Midbrain (tissue), 1 donor: ENCODE measurements around the gene DXO.
"Not testable (repeated sequence)": the region's sequence is repeated elsewhere in the genome, so short reads cannot be mapped to it uniquely, and the experiment has no call there.

ENCODE experiments used
- DNase-seq: peaks from one replicate; lab custom pipeline; 2025; lab: John Stamatoyannopoulos, UW

The DXO gene

GRCh38 chr6:31980195-31980876, 8.4 kb upstream of the DXO start:
- DNase-seq, result not testable (repeated sequence)

GRCh38 chr6:31979238-31979898, 7.4 kb upstream of the DXO start:
- DNase-seq, result no peak

GRCh38 chr6:31978831-31979230, 6.9 kb upstream of the DXO start:
- no peak for DNase-seq

DNA sequence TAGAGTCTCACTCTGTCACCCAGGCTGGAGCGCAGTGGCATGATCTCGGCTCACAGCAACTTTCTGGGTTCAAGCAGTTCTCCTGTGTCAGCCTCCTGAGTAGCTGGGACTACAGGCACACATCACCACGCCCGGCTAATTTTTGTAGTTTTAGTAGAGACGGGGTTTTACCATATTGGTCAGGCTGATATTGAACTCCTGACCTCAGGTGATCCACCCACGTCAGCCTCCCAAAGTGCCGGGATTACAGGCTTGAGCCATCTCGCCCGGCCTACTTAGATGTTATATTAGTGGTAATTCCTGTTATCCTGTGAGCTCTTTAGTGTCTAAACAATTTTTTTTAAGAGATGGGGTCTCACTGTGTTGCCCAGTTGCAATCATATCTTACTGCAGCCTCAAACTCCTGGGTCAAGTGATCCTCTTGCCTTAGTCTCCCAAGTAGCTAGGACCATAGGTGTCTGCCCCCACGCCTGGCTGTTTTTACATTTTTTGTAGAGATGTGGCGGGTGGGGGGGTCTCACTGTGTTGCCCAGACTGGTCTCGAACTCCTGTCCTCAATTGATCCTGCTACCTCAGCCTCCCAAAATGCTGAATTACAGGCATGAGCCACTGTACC, 6.0 kb upstream of the DXO start:
- DNase-seq, result no peak

DNA sequence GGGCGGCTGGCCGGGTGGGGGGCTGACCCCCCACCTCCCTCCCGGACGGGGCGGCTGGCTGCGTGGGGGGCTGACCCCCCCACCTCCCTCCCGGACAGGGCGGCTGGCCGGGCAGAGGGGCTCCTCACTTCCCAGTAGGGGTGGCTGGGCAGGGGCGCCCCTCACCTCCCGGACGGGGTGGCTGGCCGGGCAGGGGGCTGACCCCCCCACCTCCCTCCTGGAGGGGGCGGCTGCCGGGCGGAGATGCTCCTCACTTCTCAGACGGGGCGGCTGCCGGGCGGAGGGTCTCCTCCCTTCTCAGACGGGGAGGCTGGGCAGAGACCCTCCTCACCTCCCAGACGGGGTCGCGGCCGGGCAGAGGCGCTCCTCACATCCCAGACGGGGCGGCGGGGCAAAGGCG, 4.1 kb upstream of the DXO start:
- DNase-seq, result not testable (repeated sequence)

DNA sequence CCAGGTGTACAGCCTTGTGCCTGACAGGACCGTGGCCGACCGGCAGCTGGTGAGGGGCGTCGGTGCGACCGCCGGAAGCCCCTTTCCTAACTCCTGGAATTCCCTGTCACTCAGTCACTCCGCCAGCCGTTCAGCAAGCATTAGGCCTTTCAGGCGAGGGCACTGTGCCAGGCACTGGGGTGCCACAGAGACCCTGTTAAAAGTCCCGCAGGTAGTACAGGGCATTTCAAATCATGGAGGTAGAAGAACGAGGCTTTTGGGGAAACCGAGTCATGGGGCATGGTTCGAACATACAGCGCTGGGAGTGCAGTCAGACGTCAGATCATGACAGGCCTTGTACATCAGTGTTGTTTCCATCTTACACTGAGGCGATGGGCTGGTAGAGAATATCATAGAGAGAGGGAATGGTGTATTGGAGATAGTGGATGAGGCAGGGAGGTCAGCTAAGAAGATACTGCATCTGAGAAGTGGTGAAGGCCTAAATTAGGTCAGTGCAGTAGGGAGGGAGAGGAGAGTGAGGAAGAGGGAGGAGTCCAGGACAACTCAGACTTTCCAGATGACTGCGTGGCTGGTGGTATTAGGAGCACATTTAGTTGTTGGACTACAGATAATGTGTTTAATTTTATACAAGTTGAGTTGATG, 892 bp upstream of the DXO start:
- DNase-seq, result no peak

DNA sequence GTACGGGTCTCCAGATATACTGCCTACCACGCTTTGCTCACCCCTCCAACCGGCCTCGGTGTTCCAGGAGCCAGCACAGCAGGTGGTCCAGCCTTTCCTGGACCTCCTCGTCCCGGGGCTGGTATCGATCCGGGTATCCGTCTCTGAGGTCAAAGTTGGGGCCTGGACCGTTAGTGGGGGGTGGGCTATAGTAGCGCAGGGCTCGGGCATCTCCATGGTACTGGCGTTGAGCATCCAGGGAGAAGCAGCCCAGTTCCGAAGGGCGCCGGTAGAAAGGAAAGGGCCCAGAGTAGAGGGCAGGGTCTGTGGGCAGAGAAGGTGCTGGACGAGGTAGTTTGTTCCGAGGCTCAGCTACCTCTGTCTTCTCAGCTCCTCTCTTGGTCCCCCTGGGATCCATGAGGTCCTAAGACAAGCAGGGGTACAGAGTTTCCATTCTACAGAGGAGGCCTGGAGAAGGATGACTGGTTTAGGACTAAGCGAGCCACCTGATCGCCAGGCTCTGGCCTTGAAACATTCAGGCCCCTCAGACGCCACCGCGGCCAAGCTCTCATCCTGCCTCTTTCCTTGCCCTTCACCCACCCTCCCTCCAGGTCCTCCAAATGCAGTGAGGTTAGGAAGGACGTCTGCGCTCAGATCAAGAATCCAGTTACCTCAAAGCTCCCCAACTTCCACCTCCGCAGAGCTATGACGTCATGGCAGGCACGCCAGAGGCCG, 502 bp downstream of the DXO start:
- DNase-seq, result no peak

GRCh38 chr6:31970604-31971271, 1.2 kb downstream of the DXO start:
- DNase-seq, result no peak

GRCh38 chr6:31969712-31970603, 2.0 kb downstream of the DXO start:
- DNase-seq, result no peak

DNA sequence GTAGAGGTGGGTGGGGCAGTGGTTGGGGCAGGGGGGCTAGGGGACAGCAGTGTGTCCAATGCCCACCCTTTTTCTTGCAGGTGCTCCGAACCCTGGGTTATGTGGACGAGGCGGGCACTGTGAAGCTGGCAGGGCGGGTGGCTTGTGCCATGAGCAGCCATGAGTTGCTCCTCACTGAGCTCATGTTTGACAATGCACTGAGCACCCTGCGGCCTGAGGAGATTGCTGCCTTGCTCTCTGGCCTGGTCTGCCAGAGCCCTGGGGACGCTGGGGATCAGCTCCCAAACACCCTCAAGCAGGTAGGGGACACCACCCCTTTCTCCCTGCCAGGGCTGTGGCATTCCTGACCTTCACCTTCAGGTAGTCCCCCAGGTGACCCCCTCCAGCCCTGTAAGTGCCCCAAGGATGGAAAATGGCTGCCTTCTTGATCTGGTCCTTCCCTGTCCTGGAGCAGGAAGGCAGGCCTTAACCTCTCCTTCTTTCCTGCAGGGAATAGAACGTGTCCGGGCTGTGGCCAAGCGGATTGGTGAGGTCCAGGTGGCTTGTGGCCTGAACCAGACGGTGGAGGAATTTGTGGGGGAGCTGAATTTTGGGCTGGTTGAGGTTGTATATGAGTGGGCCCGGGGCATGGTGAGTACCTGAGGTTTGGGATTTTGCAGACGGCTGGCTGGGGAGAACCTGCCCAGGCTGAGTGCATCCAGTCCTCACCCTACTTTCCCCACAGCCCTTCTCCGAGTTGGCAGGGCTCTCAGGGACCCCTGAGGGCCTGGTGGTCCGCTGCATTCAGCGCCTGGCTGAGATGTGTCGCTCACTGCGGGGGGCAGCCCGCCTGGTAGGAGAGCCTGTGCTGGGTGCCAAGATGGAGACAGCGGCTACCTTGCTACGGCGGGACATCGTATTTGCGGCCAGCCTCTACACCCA, 2.9 kb downstream of the DXO start:
- no peak for DNase-seq

DNA sequence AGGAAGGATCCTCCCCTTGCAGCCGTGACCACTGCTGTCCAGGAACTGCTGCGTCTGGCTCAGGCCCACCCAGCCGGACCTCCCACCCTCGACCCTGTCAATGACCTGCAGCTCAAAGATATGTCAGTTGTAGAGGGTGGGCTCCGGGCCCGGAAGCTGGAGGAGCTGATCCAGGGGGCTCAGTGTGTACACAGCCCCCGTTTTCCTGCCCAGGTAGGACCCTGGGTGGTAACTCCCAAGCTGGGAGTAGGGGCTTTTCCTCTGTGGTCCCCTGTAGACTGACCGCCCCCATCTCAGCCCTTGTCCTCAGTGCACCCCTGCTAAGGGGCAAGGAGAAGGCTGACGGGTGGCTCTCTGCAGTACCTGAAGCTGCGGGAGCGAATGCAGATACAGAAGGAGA, 3.6 kb downstream of the DXO start:
- no peak for DNase-seq

GRCh38 chr6:31967926-31968320, 4.0 kb downstream of the DXO start:
- DNase-seq, result no peak

- no peak for DNase-seq
Measured at GRCh38 chr6:31966997-31967925, 4.7 kb downstream of the DXO start.

GRCh38 chr6:31966506-31966905, 5.4 kb downstream of the DXO start:
- no peak for DNase-seq

DNA sequence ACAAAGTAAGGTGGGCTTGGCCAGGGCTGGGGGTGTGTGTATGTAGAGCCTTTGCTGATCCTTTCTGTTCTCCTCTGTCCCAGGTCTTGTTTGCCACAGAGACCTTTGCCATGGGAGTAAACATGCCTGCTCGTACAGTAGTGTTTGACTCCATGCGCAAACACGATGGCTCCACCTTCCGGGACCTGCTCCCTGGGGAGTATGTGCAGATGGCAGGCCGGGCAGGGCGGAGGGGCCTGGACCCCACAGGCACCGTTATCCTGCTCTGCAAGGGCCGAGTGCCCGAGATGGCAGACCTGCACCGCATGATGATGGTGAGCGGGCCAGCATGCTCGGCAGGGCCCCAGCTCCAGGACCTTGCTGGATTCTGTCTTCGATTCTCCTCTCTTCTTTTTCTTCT, 6.2 kb downstream of the DXO start:
- DNase-seq, result no peak

DNA sequence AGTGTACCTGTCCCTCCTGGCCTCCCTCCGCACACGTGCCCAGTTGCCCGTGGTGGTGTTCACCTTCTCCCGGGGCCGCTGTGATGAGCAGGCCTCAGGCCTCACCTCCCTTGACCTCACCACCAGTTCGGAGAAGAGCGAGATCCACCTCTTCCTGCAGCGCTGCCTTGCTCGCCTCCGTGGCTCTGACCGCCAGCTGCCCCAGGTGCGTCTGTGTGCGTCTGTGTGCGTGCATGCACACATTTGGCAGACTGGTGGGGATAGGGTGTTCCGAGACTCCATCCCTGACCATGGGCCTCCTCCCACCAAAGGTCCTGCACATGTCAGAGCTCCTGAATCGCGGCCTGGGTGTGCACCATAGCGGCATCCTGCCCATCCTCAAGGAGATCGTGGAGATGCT, 8.0 kb downstream of the DXO start:
- DNase-seq, result no peak

GRCh38 chr6:31961616-31962015, 10.3 kb downstream of the DXO start:
- no peak for DNase-seq
